T-helper 1 cell treated with Interleukin-12 subunit alpha and Interleukin-12 subunit beta and Interleukin-4 antibody, amounts not matched to agents 30 μg/mL and 1 μg/mL, for 36 hours (primary cell): ENCODE measurements around the gene FAM53A.

Experiments used
- H3K27ac Mint-ChIP-seq: one replicate; pipeline ENCODE4 v1.8.0; 2021; ENCODE audit warnings: mild to moderate bottlenecking, mixed read lengths
- H3K27me3 Mint-ChIP-seq: one replicate; pipeline ENCODE4 v1.8.0; 2021; ENCODE audit warnings: low read depth, mixed read lengths
- H3K36me3 Mint-ChIP-seq: one replicate; pipeline ENCODE4 v1.8.0; 2021; ENCODE audit warnings: low read depth, mixed read lengths
- H3K4me1 Mint-ChIP-seq: one replicate; pipeline ENCODE4 v1.8.0; 2021; ENCODE audit warnings: low read depth, mixed read lengths
- H3K4me3 Mint-ChIP-seq: one replicate; pipeline ENCODE4 v1.8.0; 2021; ENCODE audit warnings: mild to moderate bottlenecking, moderate library complexity, mixed read lengths
- H3K9me3 Mint-ChIP-seq: one replicate; pipeline ENCODE4 v1.8.0; 2021; ENCODE audit warnings: mixed read lengths

FAM53A gene

GRCh38 chr4:1683736-1684505 is at the start of gene FAM53A:
FAM53A (minus strand) TSS chr4:1684313; CDS start chr4:1668741, 15,572 bp downstream.
- Mint-ChIP-seq H3K27ac (peak within 1 kb of the TSS; percentile 86), H3K4me3 (peak within 1 kb of the TSS; percentile 86), H3K4me1 (peaks cover 11% of the 10 kb centered on the region), H3K36me3 (peaks cover under 1% of the 10 kb centered on the region), H3K9me3 (no peaks in the 10 kb centered on the region), H3K27me3 (no peaks in the 10 kb centered on the region)

- no peak overlapping the region for H3K4me3 Mint-ChIP-seq
- H3K27ac Mint-ChIP-seq = no peak overlapping the region
- H3K36me3 Mint-ChIP-seq = peaks cover 59% of the 10 kb centered on the region
- H3K9me3 Mint-ChIP-seq = no peaks in the 10 kb centered on the region
- H3K27me3 Mint-ChIP-seq = no peaks in the 10 kb centered on the region
- peaks cover 9% of the 10 kb centered on the region for H3K4me1 Mint-ChIP-seq
Observed at GRCh38 chr4:1732911-1733310, 48.8 kb upstream of the FAM53A start.

- Mint-ChIP-seq H3K27ac (no peak overlapping the region), H3K9me3 (no peaks in the 10 kb centered on the region), H3K36me3 (peaks cover 59% of the 10 kb centered on the region), H3K4me1 (peaks cover 14% of the 10 kb centered on the region), H3K4me3 (no peak overlapping the region), H3K27me3 (no peaks in the 10 kb centered on the region)
Observed at GRCh38 chr4:1731180-1731579, 47.1 kb upstream of the FAM53A start.

GRCh38 chr4:1730532-1731135 is 46.5 kb upstream of the FAM53A start:
- Mint-ChIP-seq H3K4me1 (peaks cover 15% of the 10 kb centered on the region), H3K9me3 (no peaks in the 10 kb centered on the region)

GRCh38 chr4:1728061-1728980 is 44.2 kb upstream of the FAM53A start:
- Mint-ChIP-seq H3K27me3 (no peaks in the 10 kb centered on the region), H3K27ac (no peak overlapping the region), H3K4me3 (no peak overlapping the region), H3K36me3 (peaks cover 63% of the 10 kb centered on the region), H3K4me1 (peaks cover 27% of the 10 kb centered on the region), H3K9me3 (no peaks in the 10 kb centered on the region)

More at GRCh38 chr4:1730532-1731135, 46.5 kb upstream of the FAM53A start:
- no peak overlapping the region for H3K4me3 Mint-ChIP-seq
- H3K36me3 Mint-ChIP-seq = peaks cover 60% of the 10 kb centered on the region
- H3K27me3 Mint-ChIP-seq = no peaks in the 10 kb centered on the region
- H3K27ac Mint-ChIP-seq = no peak overlapping the region

- no peaks in the 10 kb centered on the region for H3K27me3 Mint-ChIP-seq
- H3K36me3 Mint-ChIP-seq = peaks cover 60% of the 10 kb centered on the region
- peaks cover 34% of the 10 kb centered on the region for H3K4me1 Mint-ChIP-seq
- no peaks in the 10 kb centered on the region for H3K9me3 Mint-ChIP-seq
- no peak overlapping the region for H3K27ac Mint-ChIP-seq
- no peak overlapping the region for H3K4me3 Mint-ChIP-seq
Observed at GRCh38 chr4:1727117-1728031, 43.3 kb upstream of the FAM53A start.

- peaks cover 55% of the 10 kb centered on the region for H3K36me3 Mint-ChIP-seq
- no peaks in the 10 kb centered on the region for H3K9me3 Mint-ChIP-seq
- peak overlapping the region; percentile 68 for H3K27ac Mint-ChIP-seq
- peaks cover 39% of the 10 kb centered on the region for H3K4me1 Mint-ChIP-seq
- no peaks in the 10 kb centered on the region for H3K27me3 Mint-ChIP-seq
- peak overlapping the region; percentile 1 for H3K4me3 Mint-ChIP-seq
Observed at GRCh38 chr4:1726146-1726934, 42.2 kb upstream of the FAM53A start.

- Mint-ChIP-seq H3K4me3 (peak overlapping the region; percentile 69), H3K36me3 (peaks cover 52% of the 10 kb centered on the region)
Observed at GRCh38 chr4:1725521-1725920, 41.4 kb upstream of the FAM53A start.

GRCh38 chr4:1723131-1723801 is 39.2 kb upstream of the FAM53A start:
- no peaks in the 10 kb centered on the region for H3K9me3 Mint-ChIP-seq
- H3K27ac Mint-ChIP-seq = peak overlapping the region; percentile 97
- no peaks in the 10 kb centered on the region for H3K27me3 Mint-ChIP-seq
- H3K4me3 Mint-ChIP-seq = peak overlapping the region; percentile 95
- peaks cover 46% of the 10 kb centered on the region for H3K36me3 Mint-ChIP-seq
- H3K4me1 Mint-ChIP-seq = peaks cover 43% of the 10 kb centered on the region

More at GRCh38 chr4:1725521-1725920, 41.4 kb upstream of the FAM53A start:
- Mint-ChIP-seq H3K4me1 (peaks cover 39% of the 10 kb centered on the region), H3K9me3 (no peaks in the 10 kb centered on the region), H3K27me3 (no peaks in the 10 kb centered on the region), H3K27ac (peak overlapping the region; percentile 57)

GRCh38 chr4:1722551-1723118 is 38.5 kb upstream of the FAM53A start:
- H3K27me3 Mint-ChIP-seq = no peaks in the 10 kb centered on the region
- peak overlapping the region; percentile 95 for H3K4me3 Mint-ChIP-seq
- H3K9me3 Mint-ChIP-seq = no peaks in the 10 kb centered on the region
- peaks cover 43% of the 10 kb centered on the region for H3K36me3 Mint-ChIP-seq
- H3K4me1 Mint-ChIP-seq = peaks cover 45% of the 10 kb centered on the region
- H3K27ac Mint-ChIP-seq = peak overlapping the region; percentile 97

- Mint-ChIP-seq H3K9me3 (no peaks in the 10 kb centered on the region), H3K4me3 (peak overlapping the region; percentile 95), H3K27ac (peak overlapping the region; percentile 97), H3K4me1 (peaks cover 45% of the 10 kb centered on the region), H3K36me3 (peaks cover 37% of the 10 kb centered on the region), H3K27me3 (no peaks in the 10 kb centered on the region)
Observed at GRCh38 chr4:1721666-1722550, 37.8 kb upstream of the FAM53A start.
